Lung (tissue), 12 donors: ENCODE measurements around the gene PTPRD. TPM values are rescaled to one million over a fixed set of nuclear protein-coding genes. Genes with fewer than 3 reads are reported as not detected.

Source experiments
- ATAC-seq: fragments of 200-7000 bp; cut with Tn5 transposase; one replicate; pipeline ENCODE4 v1.9.1; 2020; ENCODE audit warnings: moderate number of reproducible peaks; ENCODE audit not compliant: insufficient read depth, low FRiP score
- DNase-seq, 3 donors: peaks; one replicate each; pipeline ENCODE4 v3.0.0-alpha.2; 2013 to 2017
- H3K27ac ChIP-seq, 2 donors: one replicate each; pipeline ENCODE4 v1.5.1; 2013; ENCODE audit warnings: mild to moderate bottlenecking in 2 of 2, moderate library complexity in 2 of 2, control low read depth in 1 of 2, inconsistent platforms in 1 of 2, low read depth in 1 of 2, low read length in 1 of 2
- H3K27me3 ChIP-seq, 3 donors: one replicate each; pipeline ENCODE4 v1.5.1; 2013; ENCODE audit warnings: low read length in 2 of 3; ENCODE audit not compliant: control insufficient read depth in 3 of 3, insufficient read depth in 3 of 3
- H3K36me3 ChIP-seq, 4 donors: one replicate each; pipeline ENCODE4 v1.5.1; 2013; ENCODE audit warnings: low read length in 4 of 4, mild to moderate bottlenecking in 1 of 4, moderate library complexity in 1 of 4; ENCODE audit not compliant: control insufficient read depth in 4 of 4, insufficient read depth in 4 of 4
- H3K4me1 ChIP-seq, 5 donors: one replicate each; pipeline ENCODE4 v1.5.1; 2013; ENCODE audit warnings: low read length in 5 of 5, mild to moderate bottlenecking in 2 of 5, moderate library complexity in 1 of 5; ENCODE audit not compliant: control insufficient read depth in 5 of 5, insufficient read depth in 5 of 5
- H3K4me3 ChIP-seq: one replicate; pipeline ENCODE4 v1.5.1; 2013; ENCODE audit warnings: mild to moderate bottlenecking, control low read depth, moderate library complexity
- H3K9ac ChIP-seq, 2 donors: one replicate each; pipeline ENCODE4 v1.5.1; 2013; ENCODE audit warnings: low read length in 2 of 2, control low read depth in 1 of 2; ENCODE audit not compliant: insufficient read depth in 1 of 2
- H3K9me3 ChIP-seq, 4 donors: one replicate each; pipeline ENCODE4 v1.5.1; 2013; ENCODE audit warnings: low read length in 3 of 4, mild to moderate bottlenecking in 1 of 4, moderate library complexity in 1 of 4; ENCODE audit not compliant: control insufficient read depth in 4 of 4, insufficient read depth in 3 of 4
- CTCF ChIP-seq: IDR thresholded peaks from 2 replicates; pipeline ENCODE4 v1.5.1; 2012; ENCODE audit warnings: mild to moderate bottlenecking; ENCODE audit errors: control extremely low read depth, extremely low read depth
- WGBS, 2 donors: extraction: QIAGEN DNeasy Blood & Tissue Kit; methylation state at CpG; one replicate each; pipeline ENCODE4 v1.1.7; 2013; 5-methylcytosine and 5-hydroxymethylcytosine counted together
- polyA plus RNA-seq, 2 donors: library from polyadenylated mRNA; stranded (reverse); fragments of 200-250 nt; gene quantifications; one replicate each; pipeline ENCODE4 v1.2.1, GENCODE V29; 2013
- total RNA-seq, 2 donors: library from RNA; depleted of rRNA in 1 of 2; stranded (reverse); fragments of >200 nt in 1 of 2; gene quantifications; one replicate each; pipeline ENCODE4 v1.2.1, GENCODE V29; 2014 to 2021
- donor health status: control.
- donor health status: control.
- donor health status: Bipolar disorder and iron deficiency.
- donor health status: healthy.
- donor health status: DM: yes; HTN: yes; CAD: no.

The PTPRD gene
- total and polyA plus RNA-seq, 4 donors: 1.9 to 145 (median 13.7) TPM

GRCh38 chr9:8904771-8905515, 1707.9 kb downstream of the PTPRD start:
- Histone ChIP-seq H3K27me3 (no peaks in the 10 kb centered on the region), H3K27ac (no peak overlapping the region), H3K9me3 (no peaks in the 10 kb centered on the region), H3K36me3 (no peaks in the 10 kb centered on the region), H3K4me1 (peaks cover 0 to 21% (median 0%) of the 10 kb centered on the region in 5 donors), H3K4me3 (no peak overlapping the region), H3K9ac (no peak overlapping the region)
- DNase-seq: peak; percentile 59 to 93 (median 91)
- no peak for ATAC-seq
- WGBS, 2 donors: 61 to 70% methylated on average over 8 of the region's 8 CpGs
- TF ChIP-seq CTCF: no peak

GRCh38 chr9:8903077-8903476, 1709.7 kb downstream of the PTPRD start:
- no peaks in the 10 kb centered on the region for H3K36me3 ChIP-seq
- H3K27me3 ChIP-seq: no peaks in the 10 kb centered on the region
- no peak for TF ChIP-seq CTCF
- no peak overlapping the region for H3K27ac ChIP-seq
- no peak for DNase-seq
- no peak overlapping the region for H3K9ac ChIP-seq
- H3K9me3 ChIP-seq: no peaks in the 10 kb centered on the region
- peaks cover 0 to 21% (median 0%) of the 10 kb centered on the region in 5 donors for H3K4me1 ChIP-seq
- no peak for ATAC-seq
- 84 to 85% methylated on average over 5 of the region's 5 CpGs for WGBS, 2 donors
- no peak overlapping the region for H3K4me3 ChIP-seq

- DNase-seq: peak in 1 of 3 donors; percentile 8
- Histone ChIP-seq H3K9ac (no peak overlapping the region), H3K4me3 (no peak overlapping the region), H3K27me3 (no peaks in the 10 kb centered on the region), H3K27ac (no peak overlapping the region), H3K9me3 (no peaks in the 10 kb centered on the region), H3K36me3 (no peaks in the 10 kb centered on the region), H3K4me1 (peaks cover 0 to 18% (median 0%) of the 10 kb centered on the region in 5 donors)
- no peak for ATAC-seq
- no peak for TF ChIP-seq CTCF
- 78 to 82% methylated on average over 2 of the region's 2 CpGs for WGBS, 2 donors
Measured at GRCh38 chr9:8901146-8901545, 1711.7 kb downstream of the PTPRD start.
